ENCODE data around the gene MED13L.

Gene MED13L

DNA sequence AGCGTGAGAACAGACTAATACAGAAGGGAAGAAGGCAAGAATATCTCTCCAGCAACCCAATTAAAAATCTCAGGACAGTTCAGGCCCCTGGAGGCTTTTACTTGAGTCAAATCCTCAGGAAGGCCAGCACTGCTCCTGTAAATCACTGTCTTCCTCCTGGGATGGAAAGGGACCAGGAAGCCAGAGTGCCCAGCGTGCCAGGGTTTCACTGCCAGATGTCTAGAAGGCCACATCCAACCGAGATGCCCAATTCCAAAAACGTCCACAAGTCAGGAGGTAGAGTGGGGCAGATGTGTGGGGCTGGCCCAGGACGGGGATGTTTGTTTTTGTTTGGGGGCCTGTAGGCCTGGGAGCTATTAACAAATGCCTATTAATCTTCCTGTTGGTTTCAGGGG lies 332.0 kb downstream of the MED13L start:
- no peak for DNase-seq

- DNase-seq: no peak
These were observed 332.5 kb downstream of the MED13L start for GRCh38 chr12:115944837-115945490.

- DNase-seq: no peak
These were observed 333.1 kb downstream of the MED13L start for GRCh38 chr12:115944392-115944742.

- DNase-seq: peak in 7 of 51 donors; percentile 4 to 29 (median 11)
These were observed 333.7 kb downstream of the MED13L start for GRCh38 chr12:115943630-115944391.

DNA sequence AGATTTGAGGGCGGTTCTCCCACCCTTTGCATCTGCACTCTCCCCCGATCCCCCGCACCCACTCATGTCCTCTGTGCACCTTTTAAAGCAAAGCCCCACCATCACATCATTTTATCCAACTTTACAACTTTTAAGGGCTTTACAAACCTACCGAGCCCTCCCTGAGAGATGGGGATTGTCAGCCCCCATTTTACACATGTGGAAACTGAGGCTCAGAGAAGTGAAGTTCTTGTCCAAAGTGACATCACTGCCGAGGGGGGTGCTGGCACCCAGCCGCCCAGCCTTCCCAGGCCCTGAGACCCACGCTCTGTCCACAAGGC lies 334.2 kb downstream of the MED13L start:
- no peak for DNase-seq

GRCh38 chr12:115942346-115942745 lies 335.1 kb downstream of the MED13L start:
- DNase-seq: no peak

- DNase-seq: no peak
These were observed 336.1 kb downstream of the MED13L start for GRCh38 chr12:115941362-115941761.

DNA sequence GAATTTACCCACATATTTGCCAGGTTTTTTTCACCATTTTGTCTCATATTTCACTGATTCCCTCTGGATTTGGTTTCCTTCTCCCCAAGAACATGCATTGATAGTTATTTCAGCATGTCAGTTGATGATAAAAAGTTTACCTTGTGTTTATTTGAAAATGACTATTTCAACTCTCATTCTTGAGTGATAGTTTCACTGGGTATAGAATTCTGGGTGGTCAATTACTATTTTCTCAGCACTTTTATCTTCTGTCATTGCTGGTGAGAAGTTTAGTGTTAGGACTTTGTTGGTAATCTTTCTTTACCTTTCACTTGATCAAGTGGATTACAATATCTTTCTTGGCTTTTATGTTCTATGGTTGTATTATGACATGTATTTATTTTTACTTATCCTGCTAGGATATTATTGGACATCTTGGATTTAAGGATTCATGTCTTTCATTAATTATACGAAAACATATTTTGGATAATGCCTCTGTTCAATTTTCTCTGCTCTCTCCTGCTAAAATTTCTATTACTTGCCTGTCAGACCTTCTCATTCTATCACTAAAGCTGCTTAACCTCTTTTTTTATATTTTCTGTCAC lies 338.6 kb downstream of the MED13L start:
- DNase-seq: no peak

DNA sequence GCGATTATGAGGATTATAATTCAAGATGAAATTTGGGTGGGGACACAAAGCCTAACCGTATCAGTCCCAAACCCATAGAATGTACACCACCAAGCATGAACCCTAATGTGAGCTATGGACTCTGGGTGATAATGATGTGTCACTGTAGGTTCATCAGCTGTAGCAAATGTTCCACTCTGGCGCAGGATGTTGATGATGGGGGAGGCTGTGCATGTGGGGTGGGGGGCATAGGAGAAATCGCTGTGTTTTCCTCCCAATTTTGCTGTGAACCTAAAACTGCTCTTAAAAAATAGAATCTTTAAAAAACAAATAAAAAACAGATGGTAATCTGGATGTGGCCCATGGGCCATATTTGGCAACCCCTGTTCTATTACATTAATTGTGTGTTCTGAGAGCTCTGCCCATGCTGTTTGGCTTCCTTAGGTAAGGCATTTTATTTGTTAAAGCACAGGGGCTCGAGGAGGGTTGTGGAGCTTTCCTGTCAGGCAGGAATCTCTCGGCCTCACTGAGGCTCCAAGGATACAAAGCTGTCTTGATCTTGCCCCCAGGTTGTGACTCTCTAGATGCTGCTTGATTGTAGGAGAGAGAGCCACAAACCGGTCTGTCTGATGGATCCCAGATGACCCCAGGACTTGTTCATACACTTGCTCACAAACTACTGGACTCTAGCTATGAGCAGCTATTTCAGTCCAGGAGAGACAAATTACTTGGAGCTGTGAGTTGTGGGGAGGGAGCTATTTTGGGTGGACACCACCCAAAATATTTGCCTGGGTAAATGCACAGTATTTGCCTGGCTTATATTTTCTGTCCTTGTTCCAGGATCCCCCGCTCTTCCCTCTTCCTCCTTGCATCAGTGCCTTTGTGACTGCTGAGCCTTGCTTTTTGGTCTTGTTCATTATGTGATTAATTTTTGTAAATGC lies 340.2 kb downstream of the MED13L start:
- DNase-seq: no peak

GRCh38 chr12:115934877-115935276 lies 342.6 kb downstream of the MED13L start:
- DNase-seq: no peak

GRCh38 chr12:115934046-115934445 lies 343.4 kb downstream of the MED13L start:
- no peak for DNase-seq

DNA sequence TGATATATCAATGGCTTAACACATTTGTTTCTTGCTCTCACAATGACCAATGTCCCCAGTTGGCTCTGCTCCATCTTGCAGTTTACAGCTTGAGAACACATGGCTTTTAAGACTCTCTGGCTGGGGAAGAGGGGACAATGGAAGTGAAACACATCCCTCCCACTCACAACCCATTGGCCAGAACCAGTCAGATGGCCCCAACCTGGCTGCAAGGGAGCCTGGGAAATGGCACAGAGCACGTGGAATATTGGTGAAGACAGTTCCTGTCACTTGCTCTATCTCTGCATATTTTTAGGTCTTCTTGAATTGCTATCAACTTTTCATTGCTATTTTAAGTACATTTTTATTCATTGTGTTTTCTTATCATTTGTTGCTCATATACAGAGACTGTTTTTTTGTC lies 345.4 kb downstream of the MED13L start:
- DNase-seq: no peak

DNA sequence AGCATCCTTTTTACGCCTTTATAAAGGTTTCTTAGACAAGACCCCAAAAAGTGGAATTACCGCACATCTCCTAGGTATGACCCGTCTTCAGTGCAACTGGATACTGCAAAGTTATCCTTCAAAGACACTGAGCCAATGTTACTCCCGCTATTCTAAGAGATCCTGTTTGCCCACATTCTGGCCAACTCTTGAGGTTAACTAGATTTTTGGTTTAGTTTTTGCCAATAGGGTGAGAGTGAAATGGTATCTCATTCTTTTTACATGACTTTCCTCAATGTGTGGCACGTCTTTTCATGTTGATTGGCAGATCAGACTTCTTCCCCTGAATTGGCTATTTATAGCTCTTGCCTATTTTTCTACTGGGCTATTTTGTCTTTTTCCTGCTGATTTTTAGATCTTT lies 347.2 kb downstream of the MED13L start:
- no peak for DNase-seq

DNA sequence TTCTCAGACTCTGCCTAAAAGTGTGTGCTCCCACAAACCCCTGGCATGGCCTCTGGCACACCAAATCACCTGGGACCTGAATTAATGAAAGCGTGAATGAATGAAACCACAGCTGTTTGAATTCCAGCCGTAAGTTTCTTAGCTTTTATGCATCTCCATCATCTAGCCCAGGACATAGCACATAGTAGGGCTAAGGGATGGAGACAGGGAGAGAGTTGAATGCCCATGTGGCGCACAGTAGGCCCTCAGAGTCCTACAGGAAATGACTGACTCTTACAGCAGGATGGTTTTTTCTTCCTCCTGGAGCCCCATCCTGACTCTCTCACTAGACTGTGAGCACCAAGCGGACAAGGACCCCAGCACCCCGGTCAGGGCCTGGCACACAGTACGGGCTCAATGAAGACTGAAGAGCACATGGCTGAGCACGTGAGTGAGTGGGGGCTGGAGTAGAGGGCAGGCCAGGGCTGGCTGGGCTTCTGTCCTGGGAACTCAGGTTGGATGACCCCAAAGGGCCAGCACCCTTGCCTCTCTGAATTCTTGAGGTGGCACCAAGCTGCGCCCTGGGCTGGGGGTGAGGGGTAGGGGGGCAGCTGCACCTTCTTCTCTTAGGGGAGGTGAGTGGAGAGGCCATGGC lies 351.3 kb downstream of the MED13L start:
- DNase-seq: no peak

DNA sequence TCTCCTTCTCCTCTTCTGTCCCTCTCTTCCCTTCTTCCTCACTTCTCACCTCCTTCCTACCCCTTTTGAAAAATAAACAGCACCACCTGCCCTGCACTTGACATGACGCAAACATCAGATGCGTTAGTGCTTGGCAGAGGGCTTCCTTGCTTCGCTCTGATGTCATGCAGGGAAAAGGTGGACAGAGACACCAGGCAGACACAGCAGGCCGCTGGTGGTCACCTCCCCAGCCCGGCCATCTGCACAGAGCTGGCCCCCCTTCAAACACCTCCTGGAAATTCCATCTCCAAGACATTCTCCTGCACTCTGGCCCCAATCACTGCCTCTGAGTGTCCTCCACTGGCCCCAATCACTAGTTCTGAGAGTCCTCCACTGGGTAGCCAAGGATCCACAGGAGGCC lies 353.6 kb downstream of the MED13L start:
- no peak for DNase-seq

DNA sequence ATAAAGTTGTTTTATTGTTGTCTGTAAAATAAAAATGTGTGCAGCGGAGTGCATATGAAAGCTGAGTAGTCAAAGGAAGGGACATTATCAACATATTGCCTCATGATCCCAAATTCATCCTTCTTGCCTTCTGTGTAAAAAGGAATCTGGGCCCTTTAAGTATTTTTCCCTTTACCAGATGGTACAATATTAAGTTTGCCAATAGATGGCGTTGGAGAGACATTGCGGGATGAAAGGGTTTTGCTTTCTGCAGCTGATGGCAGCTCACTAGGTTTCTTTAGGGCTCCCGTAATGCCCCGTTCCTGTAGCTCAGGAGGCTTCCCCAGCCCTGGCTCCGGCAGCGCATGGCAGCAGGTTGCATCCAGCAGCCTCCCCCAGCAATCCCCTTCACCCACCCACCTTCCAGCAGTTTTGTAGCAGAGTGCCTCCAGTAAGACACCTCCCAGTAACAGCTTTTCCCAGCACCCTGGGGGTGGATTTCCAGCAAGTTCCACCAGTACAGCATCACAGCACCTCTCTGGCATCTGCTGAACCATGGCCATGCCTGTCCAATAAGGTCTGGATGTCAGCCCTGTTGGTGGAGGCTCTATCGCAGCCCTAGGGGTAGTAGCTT lies 354.4 kb downstream of the MED13L start:
- no peak for DNase-seq

DNA sequence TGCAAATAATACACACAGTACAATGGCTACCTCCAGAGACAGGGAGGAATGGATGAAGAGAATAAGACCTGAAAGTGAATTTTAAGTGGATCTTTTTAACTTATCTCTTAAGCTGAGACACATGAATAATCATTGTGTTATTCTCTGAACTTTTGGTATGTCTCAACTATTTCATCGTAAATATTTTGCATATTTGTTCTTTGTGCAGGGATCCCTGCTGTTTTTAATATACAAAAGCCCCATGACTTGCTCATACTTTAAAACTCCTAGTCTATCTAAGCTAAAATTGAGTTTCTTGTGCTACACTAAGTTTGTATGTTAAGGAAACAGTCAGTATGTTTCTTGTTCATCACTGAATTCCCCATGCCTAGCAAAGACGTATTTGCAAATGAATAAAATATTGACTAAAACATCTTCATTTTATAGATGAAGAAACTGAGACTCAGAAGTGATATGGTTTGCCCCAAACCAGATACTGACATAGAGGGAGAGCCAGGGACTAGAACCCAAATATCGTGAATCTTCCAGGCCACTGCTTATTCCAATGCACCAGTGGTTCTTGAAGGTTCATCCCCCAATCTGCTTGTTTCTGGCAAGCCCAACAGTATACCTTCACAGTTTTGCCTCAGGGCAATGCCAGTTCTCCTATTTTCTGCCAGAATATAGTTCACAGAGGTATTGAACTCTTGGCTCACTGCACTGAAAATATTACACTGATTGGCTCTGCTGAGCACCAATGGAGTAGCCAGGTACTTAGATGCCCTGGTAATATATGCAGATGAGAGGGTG lies 356.9 kb downstream of the MED13L start:
- no peak for DNase-seq

DNA sequence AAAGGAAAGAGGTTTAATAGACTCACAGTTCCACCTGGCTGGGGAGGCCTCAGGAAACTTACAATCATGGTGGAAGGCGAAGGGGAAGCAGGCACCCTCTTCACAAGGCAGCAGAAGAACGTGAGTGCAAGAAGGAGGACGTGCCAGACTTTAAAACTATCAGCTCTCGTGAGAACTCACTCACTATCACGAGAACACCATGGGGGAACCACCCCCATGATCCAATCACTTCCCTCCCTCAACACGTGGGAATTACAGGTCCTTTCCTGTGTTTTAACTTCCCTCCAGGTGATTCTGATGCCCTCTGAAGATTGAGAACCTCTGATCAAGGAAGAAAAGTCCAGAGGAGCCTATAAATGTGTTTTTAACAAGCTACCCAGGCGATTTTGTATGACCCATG lies 358.7 kb downstream of the MED13L start:
- no peak for DNase-seq

DNA sequence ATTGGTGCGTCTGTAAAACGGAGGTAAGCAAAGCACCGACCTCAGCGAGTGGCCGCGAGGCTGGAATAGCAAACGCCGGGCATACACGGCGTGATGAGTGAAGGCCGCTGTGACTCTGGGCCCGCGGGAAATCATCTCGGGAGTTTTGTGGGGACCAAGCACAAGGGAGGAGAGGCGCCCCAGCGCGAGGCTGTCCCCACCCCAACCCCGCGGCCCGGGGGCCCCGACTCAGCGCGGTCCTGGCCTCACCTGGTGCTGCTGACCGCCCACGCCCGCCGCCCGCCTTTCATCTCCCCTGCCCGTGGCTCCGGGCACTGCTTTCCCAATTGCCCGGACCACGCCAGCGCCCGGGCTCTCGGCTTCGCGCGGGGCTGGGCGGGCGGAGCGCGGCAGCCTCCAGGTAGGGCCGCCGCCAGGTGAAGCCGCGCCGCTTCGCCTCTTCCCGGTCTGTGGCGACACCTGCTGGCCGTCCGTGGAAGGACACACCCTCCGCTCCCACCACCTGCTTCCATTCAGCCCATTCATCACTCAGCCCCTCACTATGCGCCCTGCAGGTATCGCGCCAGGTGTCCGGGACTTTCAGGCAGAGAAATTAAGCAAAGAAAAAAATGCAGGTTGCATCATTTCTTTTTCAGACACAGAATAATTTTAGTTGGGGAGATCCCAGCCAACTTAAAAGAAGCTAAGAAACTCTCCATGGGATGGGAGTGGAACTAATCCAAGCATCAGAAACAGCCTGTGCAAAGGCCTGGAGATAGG lies 360.4 kb downstream of the MED13L start:
- peak in 31 of 51 donors; percentile 0 to 58 (median 13) for DNase-seq

DNA sequence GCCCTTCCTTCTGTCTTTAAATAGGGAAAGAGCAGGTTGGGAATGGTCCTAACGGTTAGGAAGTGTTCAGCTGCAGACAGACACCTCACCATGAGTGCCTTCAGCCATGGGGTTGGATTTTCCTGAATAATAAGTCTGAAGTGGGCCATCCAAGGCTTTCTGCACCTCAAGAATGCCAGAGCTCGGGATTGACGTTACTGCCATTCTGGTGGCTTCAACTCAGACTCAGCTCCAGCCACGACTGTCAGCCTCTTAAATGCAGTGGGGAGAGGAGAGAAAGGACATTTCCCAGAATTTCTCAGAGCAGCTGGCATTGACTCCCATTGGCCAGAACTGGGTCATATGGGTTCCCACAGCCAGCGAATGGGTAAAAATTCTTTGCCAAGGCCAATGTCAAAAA lies 363.4 kb downstream of the MED13L start:
- no peak for DNase-seq

Measured in hypothalamus (tissue), 51 donors.